Neural cell (in vitro differentiated cells): ENCODE data around the gene PLEKHH2. TPM values are rescaled to one million over a fixed set of nuclear protein-coding genes. Genes with fewer than 3 reads are reported as not detected.

Experiments used
- H2AFZ ChIP-seq: fragments of 200-600, 300-800 bp; sonication (generic), shearing (Covaris generic); 2 replicates; pipeline ENCODE4 v1.6.0; 2014; ENCODE audit warnings: low read depth, mild to moderate bottlenecking, antibody characterized with exemption, low read length, moderate library complexity
- H3F3A ChIP-seq: fragments of 200-600 bp; shearing (Covaris generic); 2 replicates; pipeline ENCODE4 v1.6.1; 2016; ENCODE audit warnings: mild to moderate bottlenecking, moderate library complexity, mixed read lengths, antibody characterized with exemption, low read length; ENCODE audit not compliant: insufficient read depth, poor library complexity, severe bottlenecking
- H3K27ac ChIP-seq: fragments of 200-600, 300-800 bp; sonication (generic), shearing (Covaris generic); 2 replicates; pipeline ENCODE4 v1.5.1; 2014; ENCODE audit warnings: mild to moderate bottlenecking, low read length, moderate library complexity
- H3K27me3 ChIP-seq: fragments of 300-800, 200-600 bp; sonication (generic), shearing (Covaris generic); 2 replicates; pipeline ENCODE4 v1.6.0; 2014; ENCODE audit warnings: mild to moderate bottlenecking, low read depth, low read length, moderate library complexity; ENCODE audit not compliant: insufficient read depth
- H3K36me3 ChIP-seq: fragments of 300-800, 200-600 bp; sonication (generic), shearing (Covaris generic); 2 replicates; pipeline ENCODE4 v1.5.1; 2014; ENCODE audit warnings: mild to moderate bottlenecking, antibody characterized with exemption, low read length, moderate library complexity; ENCODE audit not compliant: insufficient read depth
- H3K4me2 ChIP-seq: fragments of 300-800, 200-600 bp; sonication (generic), shearing (Covaris generic); 2 replicates; pipeline ENCODE4 v1.6.0; 2014; ENCODE audit warnings: mild to moderate bottlenecking, low read length
- H3K4me3 ChIP-seq: fragments of 300-800, 200-600 bp; sonication (generic), shearing (Covaris generic); 2 replicates; pipeline ENCODE4 v1.5.1; 2014; ENCODE audit warnings: mild to moderate bottlenecking, low read length, moderate library complexity
- H3K79me2 ChIP-seq: fragments of 200-600 bp; shearing (Covaris generic); replicated peaks from 2 replicates; pipeline ENCODE4 v1.6.0; 2014; ENCODE audit warnings: mild to moderate bottlenecking, low read length, moderate library complexity; ENCODE audit not compliant: insufficient read depth
- H3K9ac ChIP-seq: fragments of 300-800, 200-600 bp; sonication (generic), shearing (Covaris generic); 2 replicates; pipeline ENCODE4 v1.6.1; 2016; ENCODE audit warnings: mild to moderate bottlenecking, low read length, mixed read lengths
- H3K9me2 ChIP-seq: fragments of 200-600 bp; shearing (Covaris generic); 2 replicates; pipeline ENCODE4 v1.6.1; 2016; ENCODE audit warnings: mild to moderate bottlenecking, low read length, mixed read lengths; ENCODE audit not compliant: insufficient read depth
- H3K9me3 ChIP-seq: fragments of 200-600, 300-800 bp; sonication (generic), shearing (Covaris generic); 2 replicates; pipeline ENCODE4 v1.6.1; 2016; ENCODE audit warnings: mild to moderate bottlenecking, mixed run types, low read length, moderate library complexity, mixed read lengths
- H4K20me1 ChIP-seq: fragments of 200-600 bp; shearing (Covaris generic); 2 replicates; pipeline ENCODE4 v1.6.1; 2016; ENCODE audit warnings: mild to moderate bottlenecking, mixed run types; ENCODE audit not compliant: insufficient read depth
- EP300 ChIP-seq: fragments of 450-650 bp; conservative IDR thresholded peaks from 2 replicates; pipeline ENCODE4 v1.6.1; 2014; ENCODE audit warnings: antibody characterized with exemption, mild to moderate bottlenecking, moderate library complexity; ENCODE audit not compliant: poor library complexity, severe bottlenecking
- EZH2 ChIP-seq: fragments of 200-600, 300-800 bp; shearing (Covaris generic), sonication (generic); IDR thresholded peaks from 2 replicates; pipeline ENCODE4 v1.6.1; 2014; ENCODE audit warnings: antibody characterized with exemption, low read length, borderline replicate concordance, mild to moderate bottlenecking; ENCODE audit not compliant: insufficient read depth, poor library complexity, severe bottlenecking
- MXI1 ChIP-seq: fragments of 450-650 bp; conservative IDR thresholded peaks from 2 replicates; pipeline ENCODE4 v1.6.1; 2014; ENCODE audit warnings: antibody characterized with exemption, mild to moderate bottlenecking; ENCODE audit not compliant: poor library complexity, severe bottlenecking
- POLR2AphosphoS5 ChIP-seq: IDR thresholded peaks from 2 replicates; pipeline ENCODE4 v1.6.1; 2012
- RAD21 ChIP-seq: fragments of 450-650 bp; conservative IDR thresholded peaks from 2 replicates; pipeline ENCODE4 v1.6.1; 2014; ENCODE audit warnings: antibody characterized with exemption, mild to moderate bottlenecking, moderate library complexity
- SMC3 ChIP-seq: fragments of 450-650 bp; conservative IDR thresholded peaks from 2 replicates; pipeline ENCODE4 v1.6.1; 2014; ENCODE audit warnings: antibody characterized with exemption, mild to moderate bottlenecking, moderate library complexity; ENCODE audit not compliant: poor library complexity
- TAF1 ChIP-seq: IDR thresholded peaks from 2 replicates; pipeline ENCODE4 v1.6.1; 2012; ENCODE audit warnings: low read depth
- polyA plus RNA-seq: library from polyadenylated mRNA; depleted of rRNA; stranded (reverse); fragments of >200 nt; gene quantifications from 2 replicates; pipeline ENCODE4 v1.2.3, GENCODE V29; 2014
- TF ChIP-seq, protein P1 (sequence below): fragments of 450-650 bp; IDR thresholded peaks from 2 replicates; pipeline ENCODE4 v1.5.1; 2014; ENCODE audit warnings: antibody characterized with exemption, mild to moderate bottlenecking, moderate library complexity; ENCODE audit not compliant: poor library complexity, severe bottlenecking
- TF ChIP-seq, protein P2 (sequence below): IDR thresholded peaks from 2 replicates; pipeline ENCODE4 v1.6.1; 2012; ENCODE audit warnings: borderline replicate concordance

PLEKHH2 gene
- polyA plus RNA-seq, 1 donor from 2014 or later: 0.50 TPM

DNA sequence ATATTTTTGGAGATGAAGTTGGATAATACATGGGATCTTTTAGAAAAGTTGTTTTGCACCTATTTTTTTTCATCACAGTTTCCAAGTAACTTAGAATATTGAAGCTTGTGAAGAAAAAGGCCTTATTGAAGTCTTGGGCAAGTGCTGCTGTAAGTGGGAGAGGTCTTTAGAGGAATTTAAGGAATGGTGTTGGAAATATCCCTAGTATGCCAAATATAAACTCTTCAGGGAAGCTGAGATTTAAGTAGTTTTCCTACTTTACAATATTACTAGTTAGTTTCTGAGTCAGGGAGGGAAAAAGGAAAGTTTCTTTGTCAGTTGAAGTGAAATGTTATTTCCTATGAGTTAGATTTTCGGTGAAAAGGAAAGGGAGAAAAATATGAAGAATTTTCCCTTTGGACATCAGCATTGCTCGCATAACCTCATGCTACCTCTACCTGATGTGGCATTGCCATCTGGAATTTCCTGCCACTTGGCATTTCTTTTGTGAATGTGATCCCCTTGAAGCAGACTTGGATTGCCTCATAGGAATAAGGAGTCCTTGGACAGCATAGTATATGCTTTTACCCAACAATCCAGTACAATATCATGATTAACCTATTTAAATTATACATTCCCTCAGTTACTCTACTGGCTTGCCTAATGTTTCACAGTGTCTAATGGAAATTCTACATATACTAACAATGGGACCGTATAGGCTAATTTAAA is 12.1 kb downstream of the PLEKHH2 start:
- H3K27me3 ChIP-seq: no peaks in the 10 kb centered on the region
- TF ChIP-seq, protein P1, sequence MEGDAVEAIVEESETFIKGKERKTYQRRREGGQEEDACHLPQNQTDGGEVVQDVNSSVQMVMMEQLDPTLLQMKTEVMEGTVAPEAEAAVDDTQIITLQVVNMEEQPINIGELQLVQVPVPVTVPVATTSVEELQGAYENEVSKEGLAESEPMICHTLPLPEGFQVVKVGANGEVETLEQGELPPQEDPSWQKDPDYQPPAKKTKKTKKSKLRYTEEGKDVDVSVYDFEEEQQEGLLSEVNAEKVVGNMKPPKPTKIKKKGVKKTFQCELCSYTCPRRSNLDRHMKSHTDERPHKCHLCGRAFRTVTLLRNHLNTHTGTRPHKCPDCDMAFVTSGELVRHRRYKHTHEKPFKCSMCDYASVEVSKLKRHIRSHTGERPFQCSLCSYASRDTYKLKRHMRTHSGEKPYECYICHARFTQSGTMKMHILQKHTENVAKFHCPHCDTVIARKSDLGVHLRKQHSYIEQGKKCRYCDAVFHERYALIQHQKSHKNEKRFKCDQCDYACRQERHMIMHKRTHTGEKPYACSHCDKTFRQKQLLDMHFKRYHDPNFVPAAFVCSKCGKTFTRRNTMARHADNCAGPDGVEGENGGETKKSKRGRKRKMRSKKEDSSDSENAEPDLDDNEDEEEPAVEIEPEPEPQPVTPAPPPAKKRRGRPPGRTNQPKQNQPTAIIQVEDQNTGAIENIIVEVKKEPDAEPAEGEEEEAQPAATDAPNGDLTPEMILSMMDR: no peak
- TF ChIP-seq TAF1 (no peak), POLR2AphosphoS5 (no peak), EP300 (no peak)
- H3K27ac ChIP-seq: no peak overlapping the region
- H3F3A ChIP-seq: no peaks in the 10 kb centered on the region
- H4K20me1 ChIP-seq: no peaks in the 10 kb centered on the region
- H3K4me2 ChIP-seq: no peak overlapping the region
- H3K36me3 ChIP-seq: no peaks in the 10 kb centered on the region
- no peak overlapping the region for H3K9ac ChIP-seq
- no peaks in the 10 kb centered on the region for H3K79me2 ChIP-seq
- no peaks in the 10 kb centered on the region for H3K9me2 ChIP-seq
- H2AFZ ChIP-seq: no peak overlapping the region
- H3K4me3 ChIP-seq: no peak overlapping the region
- no peaks in the 10 kb centered on the region for H3K9me3 ChIP-seq

DNA sequence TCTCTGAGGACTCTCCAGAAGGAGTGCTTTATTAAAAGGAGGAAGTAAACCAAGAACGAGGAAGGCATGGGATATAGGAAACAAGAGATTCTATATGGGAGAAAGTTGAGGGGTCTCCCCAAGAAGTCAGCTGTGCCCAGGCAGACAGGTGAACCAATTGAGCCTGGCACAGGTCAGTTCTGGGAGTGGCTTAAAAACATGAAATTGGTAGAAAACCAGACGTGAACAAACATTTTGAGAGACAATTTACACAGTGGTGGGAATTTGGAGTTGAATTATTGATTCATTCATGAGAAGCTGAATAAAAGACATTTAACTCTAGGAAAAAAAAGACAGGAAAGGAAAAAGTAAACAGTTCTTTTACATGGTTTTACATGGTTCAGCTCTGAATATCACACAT is 16.4 kb downstream of the PLEKHH2 start:
- TF ChIP-seq SMC3 (no peak), TAF1 (no peak), EP300 (no peak), EZH2 (no peak), POLR2AphosphoS5 (no peak), MXI1 (no peak), RAD21 (no peak)
- TF ChIP-seq, protein P2, sequence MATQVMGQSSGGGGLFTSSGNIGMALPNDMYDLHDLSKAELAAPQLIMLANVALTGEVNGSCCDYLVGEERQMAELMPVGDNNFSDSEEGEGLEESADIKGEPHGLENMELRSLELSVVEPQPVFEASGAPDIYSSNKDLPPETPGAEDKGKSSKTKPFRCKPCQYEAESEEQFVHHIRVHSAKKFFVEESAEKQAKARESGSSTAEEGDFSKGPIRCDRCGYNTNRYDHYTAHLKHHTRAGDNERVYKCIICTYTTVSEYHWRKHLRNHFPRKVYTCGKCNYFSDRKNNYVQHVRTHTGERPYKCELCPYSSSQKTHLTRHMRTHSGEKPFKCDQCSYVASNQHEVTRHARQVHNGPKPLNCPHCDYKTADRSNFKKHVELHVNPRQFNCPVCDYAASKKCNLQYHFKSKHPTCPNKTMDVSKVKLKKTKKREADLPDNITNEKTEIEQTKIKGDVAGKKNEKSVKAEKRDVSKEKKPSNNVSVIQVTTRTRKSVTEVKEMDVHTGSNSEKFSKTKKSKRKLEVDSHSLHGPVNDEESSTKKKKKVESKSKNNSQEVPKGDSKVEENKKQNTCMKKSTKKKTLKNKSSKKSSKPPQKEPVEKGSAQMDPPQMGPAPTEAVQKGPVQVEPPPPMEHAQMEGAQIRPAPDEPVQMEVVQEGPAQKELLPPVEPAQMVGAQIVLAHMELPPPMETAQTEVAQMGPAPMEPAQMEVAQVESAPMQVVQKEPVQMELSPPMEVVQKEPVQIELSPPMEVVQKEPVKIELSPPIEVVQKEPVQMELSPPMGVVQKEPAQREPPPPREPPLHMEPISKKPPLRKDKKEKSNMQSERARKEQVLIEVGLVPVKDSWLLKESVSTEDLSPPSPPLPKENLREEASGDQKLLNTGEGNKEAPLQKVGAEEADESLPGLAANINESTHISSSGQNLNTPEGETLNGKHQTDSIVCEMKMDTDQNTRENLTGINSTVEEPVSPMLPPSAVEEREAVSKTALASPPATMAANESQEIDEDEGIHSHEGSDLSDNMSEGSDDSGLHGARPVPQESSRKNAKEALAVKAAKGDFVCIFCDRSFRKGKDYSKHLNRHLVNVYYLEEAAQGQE: no peak
- TF ChIP-seq, protein P1: no peak
- Histone ChIP-seq H3K27me3 (no peaks in the 10 kb centered on the region), H4K20me1 (no peaks in the 10 kb centered on the region), H2AFZ (no peak overlapping the region), H3K27ac (no peak overlapping the region), H3K9me3 (no peaks in the 10 kb centered on the region), H3K79me2 (no peaks in the 10 kb centered on the region), H3F3A (no peaks in the 10 kb centered on the region), H3K9me2 (no peaks in the 10 kb centered on the region), H3K4me3 (no peak overlapping the region), H3K9ac (no peak overlapping the region), H3K4me2 (no peak overlapping the region), H3K36me3 (no peaks in the 10 kb centered on the region)
